Skeletal muscle tissue (tissue), 4 donors: ENCODE data around the gene PKHD1. TPM values are rescaled to one million over a fixed set of nuclear protein-coding genes. Genes with fewer than 3 reads are reported as not detected.

Source experiments
- H3K27ac ChIP-seq: one replicate; pipeline ENCODE4 v1.7.0; 2013; ENCODE audit warnings: mild to moderate bottlenecking, low read depth, low read length, inconsistent platforms
- H3K27me3 ChIP-seq, 3 donors: one replicate each; pipeline ENCODE4 v1.7.0; 2013; ENCODE audit warnings: low read length in 3 of 3; ENCODE audit not compliant: control insufficient read depth in 3 of 3, insufficient read depth in 3 of 3
- H3K36me3 ChIP-seq, 3 donors: one replicate each; pipeline ENCODE4 v1.7.0; 2013; ENCODE audit warnings: low read length in 3 of 3; ENCODE audit not compliant: control insufficient read depth in 3 of 3, insufficient read depth in 3 of 3
- H3K4me1 ChIP-seq, 3 donors: one replicate each; pipeline ENCODE4 v1.7.0; 2013; ENCODE audit warnings: low read length in 3 of 3, mild to moderate bottlenecking in 3 of 3; ENCODE audit not compliant: control insufficient read depth in 3 of 3, insufficient read depth in 3 of 3
- H3K4me3 ChIP-seq, 3 donors: one replicate each; pipeline ENCODE4 v1.7.0; 2013; ENCODE audit warnings: low read length in 3 of 3
- H3K9ac ChIP-seq, 3 donors: one replicate each; pipeline ENCODE4 v1.7.0; 2013; ENCODE audit warnings: low read length in 3 of 3, mild to moderate bottlenecking in 3 of 3, moderate library complexity in 2 of 3, low read depth in 1 of 3
- H3K9me3 ChIP-seq, 3 donors: one replicate each; pipeline ENCODE4 v1.7.0; 2013; ENCODE audit warnings: low read length in 3 of 3; ENCODE audit not compliant: control insufficient read depth in 3 of 3
- total RNA-seq: library from RNA; depleted of rRNA; stranded (reverse); fragments of >200 nt; gene quantifications from one replicate; pipeline ENCODE4 v1.2.3, GENCODE V29; 2014
- donor health status: Osteomylitis.

PKHD1 gene
- total RNA-seq, 1 donor from 2014 or later = 38.6 TPM

GRCh38 chr6:51630011-51630410 lies 457.4 kb downstream of the PKHD1 start:
- Histone ChIP-seq H3K4me1 (no peaks in the 10 kb centered on the region), H3K9me3 (no peaks in the 10 kb centered on the region), H3K36me3 (no peaks in the 10 kb centered on the region), H3K27ac (no peak overlapping the region), H3K9ac (no peak overlapping the region), H3K4me3 (no peak overlapping the region), H3K27me3 (no peaks in the 10 kb centered on the region)

GRCh38 chr6:51626391-51626790 lies 461.0 kb downstream of the PKHD1 start:
- Histone ChIP-seq H3K27ac (no peak overlapping the region), H3K9me3 (no peaks in the 10 kb centered on the region), H3K27me3 (no peaks in the 10 kb centered on the region), H3K36me3 (no peaks in the 10 kb centered on the region), H3K4me1 (no peaks in the 10 kb centered on the region), H3K4me3 (no peak overlapping the region), H3K9ac (no peak overlapping the region)

- no peaks in the 10 kb centered on the region for H3K27me3 ChIP-seq
- H3K27ac ChIP-seq = no peak overlapping the region
- H3K9ac ChIP-seq = no peak overlapping the region
- H3K4me3 ChIP-seq = no peak overlapping the region
- no peaks in the 10 kb centered on the region for H3K9me3 ChIP-seq
- no peaks in the 10 kb centered on the region for H3K36me3 ChIP-seq
- H3K4me1 ChIP-seq = no peaks in the 10 kb centered on the region
These were observed 461.8 kb downstream of the PKHD1 start for GRCh38 chr6:51625566-51625965.

DNA sequence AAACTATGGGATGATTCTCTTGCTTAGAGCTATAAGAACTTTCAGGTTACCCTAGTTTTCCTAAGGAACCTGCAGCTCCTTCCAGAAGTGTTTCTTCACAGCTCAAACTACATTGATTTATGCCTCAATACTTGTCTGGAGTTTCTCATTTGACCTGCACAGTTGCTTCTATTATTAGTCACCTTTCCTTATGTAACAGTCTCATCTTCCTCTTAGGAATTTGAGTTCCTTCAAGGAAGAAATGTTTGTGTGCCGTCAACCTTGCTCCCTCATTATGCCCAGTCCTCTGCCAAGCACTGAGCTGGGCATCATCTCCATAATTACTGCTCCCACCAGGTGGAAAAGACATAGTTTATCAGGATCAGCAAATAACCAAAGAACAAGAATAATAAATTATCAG lies 466.4 kb downstream of the PKHD1 start:
- H3K4me1 ChIP-seq = no peaks in the 10 kb centered on the region
- no peak overlapping the region for H3K9ac ChIP-seq
- no peak overlapping the region for H3K4me3 ChIP-seq
- H3K27ac ChIP-seq = no peak overlapping the region
- no peaks in the 10 kb centered on the region for H3K36me3 ChIP-seq
- H3K27me3 ChIP-seq = no peaks in the 10 kb centered on the region
- no peaks in the 10 kb centered on the region for H3K9me3 ChIP-seq

DNA sequence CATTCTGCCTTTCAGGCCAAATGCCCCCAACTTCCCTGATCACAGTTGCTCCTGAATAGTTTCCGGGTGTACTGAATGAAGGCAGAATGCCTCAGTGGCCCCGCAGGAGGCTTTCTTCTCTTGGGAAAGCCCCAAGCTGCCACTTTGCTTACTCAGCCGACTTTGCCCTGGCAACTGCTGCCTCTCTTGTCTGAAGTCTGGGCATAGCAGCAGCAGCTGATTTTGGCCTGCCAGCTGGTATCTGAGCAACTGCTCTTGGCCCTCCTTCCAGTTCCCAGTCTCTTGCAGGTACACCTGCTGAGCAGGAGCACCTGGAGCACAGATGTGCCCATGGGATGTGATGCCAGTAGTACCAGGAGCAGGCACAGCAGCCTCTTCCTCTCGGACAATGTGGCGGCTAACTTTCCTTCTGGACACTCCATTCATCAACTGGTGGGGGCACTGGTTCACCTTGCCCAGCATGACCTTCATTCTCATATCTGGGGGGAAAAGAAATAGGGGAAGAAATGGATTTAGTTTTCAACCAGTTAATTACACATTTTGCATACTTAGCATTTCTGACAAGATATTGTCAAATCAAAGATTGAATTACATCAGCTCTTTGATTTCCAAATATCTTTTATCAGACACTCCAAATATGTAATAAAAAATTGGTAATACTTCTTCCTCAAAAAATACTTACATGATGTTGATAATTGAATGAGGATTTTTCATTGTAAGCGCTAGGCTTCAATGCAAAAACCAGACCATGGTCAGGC lies 468.2 kb downstream of the PKHD1 start:
- H3K9ac ChIP-seq = no peak overlapping the region
- H3K27ac ChIP-seq = no peak overlapping the region
- no peaks in the 10 kb centered on the region for H3K36me3 ChIP-seq
- no peaks in the 10 kb centered on the region for H3K4me1 ChIP-seq
- no peaks in the 10 kb centered on the region for H3K9me3 ChIP-seq
- H3K4me3 ChIP-seq = no peak overlapping the region
- H3K27me3 ChIP-seq = no peaks in the 10 kb centered on the region

- Histone ChIP-seq H3K4me3 (no peak overlapping the region), H3K9me3 (no peaks in the 10 kb centered on the region), H3K27me3 (no peaks in the 10 kb centered on the region), H3K4me1 (no peaks in the 10 kb centered on the region), H3K36me3 (no peaks in the 10 kb centered on the region), H3K27ac (no peak overlapping the region), H3K9ac (no peak overlapping the region)
These were observed 468.9 kb downstream of the PKHD1 start for GRCh38 chr6:51618563-51618962.

DNA sequence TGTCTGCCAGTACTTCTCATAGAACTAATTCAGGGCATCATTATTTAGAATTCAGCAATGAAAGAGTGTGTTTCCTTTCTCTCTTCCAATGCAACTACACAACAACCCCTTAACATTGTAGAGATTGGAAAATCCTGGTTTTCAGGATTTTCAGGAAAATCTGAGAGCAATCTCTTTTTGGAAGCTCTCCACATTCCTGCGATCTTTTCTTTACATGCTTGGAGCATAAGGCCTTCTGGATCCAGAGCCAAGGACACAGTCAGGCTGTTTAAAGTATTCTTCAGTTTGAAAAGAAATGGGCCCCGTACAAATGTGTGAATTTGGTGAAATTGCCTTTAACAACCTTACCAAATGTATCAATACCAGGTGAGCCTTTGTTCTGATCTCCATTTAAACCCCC lies 469.7 kb downstream of the PKHD1 start:
- Histone ChIP-seq H3K36me3 (no peaks in the 10 kb centered on the region), H3K9me3 (no peaks in the 10 kb centered on the region), H3K4me3 (no peak overlapping the region), H3K27ac (no peak overlapping the region), H3K9ac (no peak overlapping the region), H3K27me3 (no peaks in the 10 kb centered on the region), H3K4me1 (no peaks in the 10 kb centered on the region)

- Histone ChIP-seq H3K4me1 (no peaks in the 10 kb centered on the region), H3K27ac (no peak overlapping the region), H3K27me3 (no peaks in the 10 kb centered on the region), H3K36me3 (no peaks in the 10 kb centered on the region), H3K4me3 (no peak overlapping the region), H3K9me3 (no peaks in the 10 kb centered on the region), H3K9ac (no peak overlapping the region)
These were observed 471.2 kb downstream of the PKHD1 start for GRCh38 chr6:51616243-51616642.

GRCh38 chr6:51614725-51615124 lies 472.7 kb downstream of the PKHD1 start:
- Histone ChIP-seq H3K9me3 (no peaks in the 10 kb centered on the region), H3K27ac (no peak overlapping the region), H3K27me3 (no peaks in the 10 kb centered on the region), H3K36me3 (no peaks in the 10 kb centered on the region), H3K9ac (no peak overlapping the region), H3K4me1 (no peaks in the 10 kb centered on the region), H3K4me3 (no peak overlapping the region)

GRCh38 chr6:51613558-51613957 lies 473.9 kb downstream of the PKHD1 start:
- H3K36me3 ChIP-seq = no peaks in the 10 kb centered on the region
- H3K4me1 ChIP-seq = no peaks in the 10 kb centered on the region
- no peak overlapping the region for H3K9ac ChIP-seq
- no peaks in the 10 kb centered on the region for H3K9me3 ChIP-seq
- no peaks in the 10 kb centered on the region for H3K27me3 ChIP-seq
- H3K4me3 ChIP-seq = no peak overlapping the region
- no peak overlapping the region for H3K27ac ChIP-seq
